NT2/D1 (cell line): ENCODE data around the gene CEMIP.

Experiments used
- SUZ12 ChIP-seq: IDR thresholded peaks from 2 replicates; pipeline ENCODE4 v1.6.1; 2011; ENCODE audit not compliant: insufficient read length, insufficient read depth; ENCODE audit errors: extremely low read depth
- YY1 ChIP-seq: IDR thresholded peaks from 2 replicates; pipeline ENCODE4 v1.6.1; 2011; ENCODE audit not compliant: insufficient read length, insufficient read depth
- ZNF274 ChIP-seq: IDR thresholded peaks from 2 replicates; pipeline ENCODE4 v1.6.1; 2011; ENCODE audit warnings: mild to moderate bottlenecking, low read depth, low read length

- TF ChIP-seq ZNF274 (no peak), SUZ12 (no peak), YY1 (no peak)
Measured at GRCh38 chr15:80902298-80902801, 123.2 kb downstream of the CEMIP start.
